GM21723 (cell line): Measurements from ENCODE around the gene FBXO9.

Source experiments
- ATAC-seq: cut with Tn5 transposase; IDR thresholded peaks from one replicate; pipeline ENCODE4 v1.9.1; 2021; ENCODE audit warnings: mild to moderate bottlenecking, moderate library complexity; ENCODE audit not compliant: unreplicated experiment

The FBXO9 gene

DNA sequence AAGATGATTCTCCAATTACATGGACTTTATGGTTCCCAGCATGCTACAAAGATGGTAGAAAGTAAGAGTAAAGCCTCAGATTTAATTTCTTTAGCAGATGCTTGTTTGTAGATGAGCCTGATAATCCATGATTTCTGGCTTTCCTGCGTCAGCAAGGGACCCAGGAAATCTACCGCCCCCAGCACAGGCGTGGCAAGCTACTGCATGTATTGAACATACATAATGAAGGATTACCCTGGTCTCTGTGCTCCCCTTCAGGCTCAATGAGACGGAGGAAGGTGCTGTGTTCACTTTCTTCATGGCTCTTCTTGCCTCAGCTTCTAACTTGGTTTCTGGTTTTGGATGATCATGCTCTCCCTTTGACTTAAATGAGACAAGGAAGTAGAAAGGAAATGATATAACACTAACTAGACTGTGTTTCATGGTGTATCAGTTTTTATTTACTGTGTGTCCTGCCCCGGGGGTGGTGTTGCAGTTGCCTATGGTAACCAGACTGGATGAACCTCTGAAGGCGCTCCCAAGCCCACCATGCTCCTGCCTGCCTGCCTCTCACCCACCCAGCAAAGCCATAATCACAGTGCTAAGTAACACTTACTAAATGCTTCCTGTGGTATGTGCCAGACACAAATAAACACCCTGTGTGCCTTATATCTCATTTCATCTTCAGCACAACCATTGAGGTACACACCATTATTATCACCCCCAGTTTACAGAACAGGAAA lies 65.5 kb downstream of the FBXO9 start:
- no peak for ATAC-seq

DNA sequence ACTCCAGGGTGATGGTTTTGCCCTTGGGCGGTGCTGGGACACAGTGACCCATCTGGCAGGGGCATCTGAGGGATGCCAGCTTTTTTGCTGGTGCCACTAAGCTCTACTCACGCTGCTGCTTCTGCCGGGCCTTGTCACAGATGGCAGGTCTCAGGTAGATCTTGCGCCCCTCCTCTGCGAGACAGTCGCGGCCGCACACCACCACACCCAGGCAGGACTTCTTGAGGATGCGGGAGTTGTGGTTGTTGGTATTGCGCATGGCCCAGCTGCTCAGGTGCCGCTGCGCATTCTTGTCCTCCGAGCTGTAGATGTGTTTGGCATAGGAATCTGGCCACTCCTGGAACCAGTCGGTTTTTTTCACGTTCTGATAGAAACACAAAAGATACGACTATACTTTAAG lies 68.8 kb downstream of the FBXO9 start:
- no peak for ATAC-seq

DNA sequence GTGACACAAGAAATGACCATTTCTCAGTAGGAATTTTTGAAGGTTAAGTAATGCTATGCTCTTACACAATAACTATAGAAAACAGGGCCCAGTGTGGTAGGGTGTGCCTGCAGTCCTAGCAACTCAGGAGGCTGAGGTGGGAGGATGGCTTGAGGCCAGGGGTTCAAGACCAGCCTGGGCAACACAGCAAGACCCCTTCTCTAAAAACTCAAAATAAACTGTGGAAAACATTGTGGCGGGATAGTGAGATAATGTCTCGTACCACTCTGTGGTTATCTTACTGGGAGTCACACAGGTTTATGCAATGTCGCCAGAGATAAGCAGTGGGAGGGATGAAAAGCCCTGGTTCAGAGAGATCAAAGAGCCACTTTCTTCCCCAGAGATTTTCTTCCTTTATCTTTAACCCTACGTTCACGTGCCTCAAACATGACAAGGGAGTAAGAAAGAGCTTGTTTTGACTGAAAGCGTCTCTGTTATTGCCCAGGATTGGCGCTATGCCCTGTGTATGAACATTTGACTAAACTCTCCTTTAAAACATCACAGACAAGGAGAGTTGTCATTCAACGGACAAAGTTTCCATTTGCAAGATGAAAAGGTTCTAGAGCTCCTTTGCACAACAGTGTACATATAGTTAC lies 69.5 kb downstream of the FBXO9 start:
- no peak for ATAC-seq

DNA sequence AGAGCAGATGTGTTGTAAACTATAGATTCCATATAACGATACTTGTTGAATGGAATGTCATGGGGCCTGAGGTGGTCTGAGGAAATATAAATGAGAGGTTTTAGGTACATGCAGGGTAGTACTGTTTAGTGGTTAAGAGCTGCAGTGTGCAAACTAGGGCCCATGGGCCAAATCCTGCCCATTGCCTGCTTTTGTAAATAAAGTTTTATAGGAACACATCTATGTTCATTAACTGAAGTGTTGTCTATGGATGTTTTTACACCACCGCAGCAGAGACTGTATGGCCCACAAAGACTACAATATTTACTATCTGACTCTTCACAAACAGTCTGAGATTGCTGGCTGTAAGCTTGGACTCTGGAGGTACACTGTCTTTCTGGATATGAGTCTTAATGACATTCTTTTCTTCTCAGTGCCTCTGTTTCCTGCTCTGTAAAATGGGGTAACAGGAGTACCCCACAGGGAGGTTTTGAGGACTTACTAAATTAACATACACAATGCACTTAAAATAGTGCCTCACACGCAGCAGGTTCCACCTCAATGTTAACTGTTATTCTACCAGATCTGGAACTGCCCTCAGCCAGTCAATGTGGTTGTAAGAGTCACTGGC lies 70.9 kb downstream of the FBXO9 start:
- ATAC-seq, result no peak

DNA sequence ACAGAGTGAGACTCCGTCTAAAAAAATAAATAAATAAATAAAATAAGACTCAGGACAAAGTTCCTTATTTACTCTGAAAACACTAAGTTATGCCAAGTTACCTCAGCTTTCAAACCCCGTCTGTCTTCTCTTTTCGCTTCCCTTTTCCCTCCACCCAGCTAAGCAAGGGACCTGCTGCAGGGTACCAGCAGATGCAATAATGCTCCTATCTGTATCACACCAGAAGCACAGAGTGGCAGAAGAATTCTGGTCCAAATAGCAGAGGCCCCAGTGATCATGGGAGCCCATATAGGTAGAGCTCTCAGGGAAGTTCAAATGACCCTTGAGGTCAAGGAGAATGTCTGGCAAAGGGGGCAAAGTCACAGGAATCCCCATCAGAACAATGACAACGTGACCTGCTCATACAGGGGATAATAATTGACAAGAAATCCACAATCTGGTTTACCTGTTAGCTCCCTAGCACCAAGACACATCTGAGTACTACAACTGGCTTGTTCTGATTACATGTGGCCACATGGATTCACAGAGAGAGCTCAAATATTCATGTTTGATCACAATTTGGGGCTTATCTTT lies 74.7 kb downstream of the FBXO9 start:
- ATAC-seq, result no peak

DNA sequence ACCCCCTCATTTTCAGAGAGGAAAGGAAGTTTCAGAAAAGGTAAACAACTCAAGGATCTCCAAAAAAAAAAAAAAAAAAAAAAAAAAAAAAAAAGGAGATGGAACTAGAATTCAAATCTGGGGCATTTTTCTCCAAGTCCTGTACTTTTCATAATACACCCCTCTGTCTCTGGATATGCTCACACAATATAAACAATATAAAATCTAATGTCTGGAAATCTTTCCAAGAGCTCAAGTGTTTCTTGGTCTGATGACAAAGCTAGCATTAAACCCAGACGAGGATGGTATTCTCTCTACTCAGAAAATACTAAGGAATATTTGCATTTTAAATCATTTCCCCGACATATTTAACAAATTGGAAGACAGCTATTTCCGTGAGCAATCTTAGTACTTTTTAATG lies 77.6 kb downstream of the FBXO9 start:
- no peak for ATAC-seq

DNA sequence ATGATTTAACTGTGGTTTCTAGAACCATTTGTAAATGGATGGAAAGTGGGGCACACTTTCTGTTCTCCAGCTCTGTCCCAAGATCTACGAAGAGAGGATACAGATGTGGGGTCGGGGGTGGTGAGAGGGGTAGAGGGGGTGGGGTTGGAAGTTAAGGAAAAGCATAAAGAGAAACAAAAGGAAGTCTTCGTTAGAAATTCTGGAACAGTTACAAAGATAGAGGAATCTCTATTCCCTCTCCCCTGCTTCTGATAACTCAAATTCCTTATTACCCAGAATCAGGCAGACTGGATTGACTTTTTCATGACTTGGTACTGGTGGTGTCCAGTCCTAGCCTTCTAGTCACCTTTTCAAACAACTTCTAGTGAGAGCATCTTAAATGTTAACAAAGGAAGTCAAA lies 78.5 kb downstream of the FBXO9 start:
- no peak for ATAC-seq

DNA sequence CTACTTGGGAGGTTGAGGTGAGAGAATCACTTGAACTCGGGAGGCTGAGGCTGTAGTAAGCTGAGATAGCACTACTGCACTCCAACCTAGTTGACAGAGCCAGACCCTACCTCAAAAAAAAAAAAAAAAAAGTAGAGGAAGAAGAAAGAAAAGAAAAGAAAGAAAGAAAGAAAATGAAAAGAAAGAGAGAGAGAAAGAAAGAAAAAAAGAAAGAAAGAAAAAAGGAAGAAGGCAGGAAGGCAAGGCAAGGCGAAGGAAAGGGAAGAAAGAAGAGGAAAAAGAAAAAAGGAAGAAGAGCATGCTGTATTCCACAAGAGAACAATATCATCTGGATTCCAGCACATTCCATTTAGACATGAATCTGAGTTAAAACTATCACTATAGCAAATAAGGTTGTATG lies 79.6 kb downstream of the FBXO9 start:
- ATAC-seq, result no peak

DNA sequence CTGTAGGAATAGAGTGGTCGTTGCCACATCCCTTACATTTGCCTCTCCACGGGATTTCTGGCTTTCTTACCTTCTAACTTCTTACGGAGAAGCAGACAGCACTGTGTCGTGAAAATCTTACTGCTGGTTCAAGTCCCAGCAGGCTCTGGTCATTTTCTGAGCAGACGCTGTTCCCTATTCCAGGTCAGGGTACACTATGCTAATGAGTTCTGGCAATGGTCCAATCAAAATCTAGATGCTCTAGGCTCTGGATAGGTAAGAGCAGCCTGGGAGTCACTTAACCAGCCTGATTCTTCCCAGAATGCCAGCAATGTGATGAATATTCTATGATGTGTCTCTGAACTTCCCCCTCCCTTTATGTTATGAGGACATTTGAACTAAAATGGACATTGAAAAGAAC lies 83.5 kb downstream of the FBXO9 start, which contains the start of gene GCM1:
Gene GCM1, minus strand, starts transcription at position 158 of the 400 bp plus-strand sequence. CDS start 3,209 bp downstream, outside the sequence.
- ATAC-seq, result no peak
